Uterus (tissue), 2 donors: Measurements from ENCODE around the gene MED22.

ENCODE experiments used
- POLR2A ChIP-seq, 2 donors: fragments of 450-650 bp; IDR thresholded peaks; one replicate each; pipeline ENCODE4 v1.6.1; 2016; ENCODE audit warnings: antibody characterized with exemption in 2 of 2, mild to moderate bottlenecking in 1 of 2, moderate library complexity in 1 of 2
- TF ChIP-seq, protein P1 (sequence below), 4 experiments: fragments of 200-600 bp in 2 of 4; fragments of 450-650 bp in 2 of 4; sonication (generic) in 2 of 4; IDR thresholded peaks; one replicate each; pipeline ENCODE4 v1.5.1; 2016 to 2019; ENCODE audit warnings: antibody characterized with exemption in 4 of 4, mild to moderate bottlenecking in 2 of 4, moderate library complexity in 1 of 4

GRCh38 chr9:133352635-133353340, 4.9 kb upstream of the MED22 start:
- TF ChIP-seq, protein P1, sequence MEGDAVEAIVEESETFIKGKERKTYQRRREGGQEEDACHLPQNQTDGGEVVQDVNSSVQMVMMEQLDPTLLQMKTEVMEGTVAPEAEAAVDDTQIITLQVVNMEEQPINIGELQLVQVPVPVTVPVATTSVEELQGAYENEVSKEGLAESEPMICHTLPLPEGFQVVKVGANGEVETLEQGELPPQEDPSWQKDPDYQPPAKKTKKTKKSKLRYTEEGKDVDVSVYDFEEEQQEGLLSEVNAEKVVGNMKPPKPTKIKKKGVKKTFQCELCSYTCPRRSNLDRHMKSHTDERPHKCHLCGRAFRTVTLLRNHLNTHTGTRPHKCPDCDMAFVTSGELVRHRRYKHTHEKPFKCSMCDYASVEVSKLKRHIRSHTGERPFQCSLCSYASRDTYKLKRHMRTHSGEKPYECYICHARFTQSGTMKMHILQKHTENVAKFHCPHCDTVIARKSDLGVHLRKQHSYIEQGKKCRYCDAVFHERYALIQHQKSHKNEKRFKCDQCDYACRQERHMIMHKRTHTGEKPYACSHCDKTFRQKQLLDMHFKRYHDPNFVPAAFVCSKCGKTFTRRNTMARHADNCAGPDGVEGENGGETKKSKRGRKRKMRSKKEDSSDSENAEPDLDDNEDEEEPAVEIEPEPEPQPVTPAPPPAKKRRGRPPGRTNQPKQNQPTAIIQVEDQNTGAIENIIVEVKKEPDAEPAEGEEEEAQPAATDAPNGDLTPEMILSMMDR (IDR thresholded peaks at IDR 0.05) = no peak
- no peak for TF ChIP-seq POLR2A (IDR thresholded peaks at IDR 0.05)
